GM18520 (cell line): Measurements from ENCODE around the gene IGF2R.
"Not testable (repeated sequence)": the region's sequence is repeated elsewhere in the genome, so short reads cannot be mapped to it uniquely, and the experiment has no call there.

Source experiments
- ATAC-seq: cut with Tn5 transposase; IDR thresholded peaks from one replicate; pipeline ENCODE4 v1.9.1; 2021; ENCODE audit not compliant: unreplicated experiment

Gene IGF2R

DNA sequence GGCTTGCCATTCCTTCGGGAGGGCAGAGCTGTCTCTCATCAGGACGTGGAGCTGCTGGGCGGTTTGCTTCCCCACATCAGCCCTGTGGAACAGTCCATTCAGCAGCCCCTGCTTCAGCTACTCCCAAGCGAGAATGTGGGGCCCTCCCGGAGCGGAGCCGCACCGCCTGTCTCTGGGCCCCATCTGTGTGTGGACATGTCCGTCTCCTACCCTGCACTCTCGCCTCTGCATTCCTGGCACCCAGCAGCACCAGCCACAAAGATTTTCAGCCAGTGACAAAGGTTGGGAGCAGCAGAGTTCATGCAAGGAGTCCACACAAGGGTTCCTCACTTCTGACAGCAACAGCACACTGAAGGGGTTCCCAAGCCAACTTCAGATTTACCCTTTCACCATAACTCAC, 123.7 kb downstream of the IGF2R start:
- ATAC-seq = no peak

DNA sequence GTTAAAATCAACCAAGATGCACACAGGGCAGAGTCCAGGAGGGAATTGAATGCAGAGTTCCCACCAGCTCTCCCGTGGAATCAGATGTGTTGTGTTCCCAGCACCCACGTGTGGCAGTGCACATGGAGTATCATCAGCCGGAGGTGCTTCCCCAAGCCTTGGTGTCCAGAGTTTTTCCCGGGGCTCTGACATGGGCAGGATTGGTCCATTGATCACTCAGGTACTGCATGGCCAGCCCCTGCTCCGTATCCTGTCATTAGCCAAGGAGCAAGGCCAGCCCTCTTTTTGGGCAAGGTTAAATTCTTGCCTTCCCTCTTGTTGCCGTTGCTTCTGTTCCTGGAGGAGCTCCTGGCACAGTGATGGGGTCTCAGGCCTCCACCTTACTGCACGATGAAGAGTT, 124.2 kb downstream of the IGF2R start:
- ATAC-seq = no peak

GRCh38 chr6:160093946-160094345, 125.1 kb downstream of the IGF2R start:
- no peak for ATAC-seq

DNA sequence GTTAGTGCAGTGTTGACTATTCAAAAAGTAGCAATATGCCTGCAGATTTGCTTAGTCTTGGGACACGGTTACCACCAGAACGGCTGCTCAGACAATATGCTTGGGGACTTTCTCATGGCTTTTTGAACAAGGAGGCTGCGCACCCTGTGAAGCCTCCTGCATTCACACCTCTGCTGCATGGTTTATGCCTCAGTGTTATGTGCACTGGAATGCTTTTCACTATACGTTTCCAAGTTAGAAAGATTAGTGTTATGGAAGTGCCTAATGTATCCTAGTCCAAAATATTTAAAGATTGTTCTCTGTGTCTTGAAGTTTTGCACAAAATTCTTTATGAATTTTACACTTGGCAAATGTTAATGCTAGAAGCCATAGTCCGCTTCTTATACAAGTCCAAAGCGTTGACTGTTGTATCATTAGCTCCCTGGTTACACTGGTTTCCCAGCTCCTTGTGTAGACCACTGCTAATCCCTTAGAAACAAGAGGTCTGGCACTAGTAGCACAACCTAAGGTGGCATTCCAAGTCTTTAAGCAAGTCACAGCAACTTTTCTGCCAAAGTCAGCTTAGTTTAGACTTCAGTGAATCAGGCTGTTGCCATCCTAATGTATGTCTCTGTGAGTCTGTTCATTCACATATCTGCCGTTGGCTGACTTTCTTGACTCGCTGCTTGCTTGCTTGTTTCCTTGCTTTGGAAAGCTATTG, 126.4 kb downstream of the IGF2R start:
- ATAC-seq = no peak

DNA sequence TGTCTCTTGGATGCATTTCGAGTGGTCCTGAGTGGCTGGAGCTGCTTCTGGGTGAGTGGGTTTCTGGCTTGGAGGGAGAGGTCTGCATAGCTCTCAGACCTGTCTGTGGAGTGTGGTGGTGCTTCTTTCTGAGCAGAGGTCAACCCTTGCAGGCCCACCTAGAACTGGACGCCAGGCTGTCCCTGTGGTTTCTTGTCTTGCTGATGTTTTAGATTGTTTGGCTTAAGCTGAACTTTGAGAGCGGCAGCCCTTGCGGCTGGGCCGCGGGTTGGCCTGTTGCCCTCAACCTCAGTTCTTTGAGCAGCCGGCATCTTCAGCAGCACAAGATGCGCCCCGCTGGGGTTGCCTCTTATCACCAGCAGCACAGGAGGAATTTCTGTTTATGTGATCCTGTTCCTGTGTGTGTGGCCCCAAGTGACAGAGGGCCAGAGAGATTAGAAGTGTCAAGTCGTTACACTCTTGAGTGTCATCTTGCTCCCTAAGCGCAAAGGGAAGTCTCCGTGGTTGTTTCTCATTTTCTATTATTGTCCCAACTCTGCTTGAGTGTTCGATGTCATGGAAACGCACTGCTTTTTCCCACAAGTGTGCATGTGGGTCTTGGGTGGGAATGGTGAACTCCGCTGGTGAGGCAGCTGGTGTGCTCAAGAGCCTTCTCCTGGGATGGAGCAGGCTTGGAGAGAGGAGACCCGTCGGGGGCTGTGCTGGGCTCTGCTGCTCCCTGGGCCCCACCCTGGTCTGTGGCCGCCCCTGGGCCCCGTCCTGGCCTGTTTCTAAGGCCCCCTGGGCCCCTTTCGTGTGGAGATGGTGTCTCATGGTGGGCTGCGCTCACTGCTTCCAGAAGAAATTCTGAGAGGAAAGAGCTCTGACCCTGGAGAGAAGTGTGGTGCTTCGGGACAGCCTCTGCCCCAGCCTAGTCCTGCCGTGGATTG, 132.7 kb downstream of the IGF2R start:
- ATAC-seq = no peak

GRCh38 chr6:160102399-160102798, 133.5 kb downstream of the IGF2R start:
- ATAC-seq = no peak

DNA sequence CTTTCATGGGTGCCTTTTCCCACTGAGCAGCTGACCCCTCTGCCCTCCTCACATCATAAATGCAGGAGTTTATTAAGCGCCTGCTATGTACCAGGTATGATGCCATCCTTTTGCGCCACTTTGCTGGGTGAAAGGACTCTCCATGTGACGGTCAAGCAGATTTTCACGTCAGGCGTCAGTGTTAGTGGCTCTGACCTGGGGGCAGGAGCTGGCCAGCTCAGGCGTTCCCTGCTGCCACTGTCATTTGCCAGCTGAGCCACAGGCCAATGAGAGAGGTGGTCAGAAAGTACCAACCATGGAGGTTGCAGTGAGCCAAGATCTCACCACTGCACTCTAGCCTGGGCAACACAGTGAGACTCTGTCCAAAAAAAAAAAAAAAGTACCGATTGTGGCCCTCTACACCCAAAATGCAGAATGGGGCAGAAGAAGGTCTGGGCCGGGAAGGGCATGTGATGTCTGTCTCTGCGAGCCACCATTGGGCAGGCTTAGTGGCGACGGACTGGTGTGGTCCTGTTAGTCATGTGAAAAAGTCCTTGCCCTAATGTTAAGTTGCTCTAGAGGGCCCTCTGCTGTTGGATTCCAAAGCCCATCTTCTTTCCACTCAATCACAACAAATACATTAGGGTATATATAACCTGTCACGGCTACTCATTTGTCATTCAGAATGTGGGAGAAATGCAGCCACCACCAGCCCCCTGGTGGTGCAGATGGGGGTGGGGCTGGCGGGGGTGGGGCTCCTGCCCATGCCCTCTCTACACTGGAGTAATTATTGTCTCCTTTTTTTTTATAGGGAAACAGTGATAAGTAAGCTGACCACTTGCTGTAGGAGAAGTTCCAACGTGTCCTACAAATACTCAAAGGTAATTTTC, 134.3 kb downstream of the IGF2R start:
- no peak for ATAC-seq

DNA sequence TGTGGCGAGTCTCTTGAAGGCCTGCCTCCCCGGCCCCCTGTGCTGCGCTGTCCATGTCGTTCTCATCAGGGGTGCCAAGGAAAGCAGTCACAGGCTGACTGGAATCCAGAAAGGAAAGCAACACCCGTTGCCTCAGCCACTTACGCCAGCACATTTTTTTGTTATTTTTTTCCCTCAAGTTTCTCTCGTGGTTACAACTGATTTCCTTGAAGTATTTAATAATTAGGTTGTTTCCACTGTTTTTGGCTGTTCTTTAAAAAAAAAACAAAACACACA, 134.9 kb downstream of the IGF2R start:
- ATAC-seq = no peak

DNA sequence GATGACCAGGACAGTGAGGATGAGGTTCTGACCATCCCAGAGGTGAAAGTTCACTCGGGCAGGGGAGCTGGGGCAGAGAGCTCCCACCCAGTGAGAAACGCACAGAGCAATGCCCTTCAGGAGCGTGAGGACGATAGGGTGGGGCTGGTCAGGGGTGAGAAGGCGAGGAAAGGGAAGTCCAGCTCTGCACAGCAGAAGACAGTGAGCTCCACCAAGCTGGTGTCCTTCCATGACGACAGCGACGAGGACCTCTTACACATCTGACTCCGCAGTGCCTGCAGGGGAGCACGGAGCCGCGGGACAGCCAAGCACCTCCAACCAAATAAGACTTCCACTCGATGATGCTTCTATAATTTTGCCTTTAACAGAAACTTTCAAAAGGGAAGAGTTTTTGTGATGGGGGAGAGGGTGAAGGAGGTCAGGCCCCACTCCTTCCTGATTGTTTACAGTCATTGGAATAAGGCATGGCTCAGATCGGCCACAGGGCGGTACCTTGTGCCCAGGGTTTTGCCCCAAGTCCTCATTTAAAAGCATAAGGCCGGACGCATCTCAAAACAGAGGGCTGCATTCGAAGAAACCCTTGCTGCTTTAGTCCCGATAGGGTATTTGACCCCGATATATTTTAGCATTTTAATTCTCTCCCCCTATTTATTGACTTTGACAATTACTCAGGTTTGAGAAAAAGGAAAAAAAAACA, 136.1 kb downstream of the IGF2R start:
- ATAC-seq = no peak

- no peak for ATAC-seq
These were observed 137.1 kb downstream of the IGF2R start for GRCh38 chr6:160106010-160106409.

DNA sequence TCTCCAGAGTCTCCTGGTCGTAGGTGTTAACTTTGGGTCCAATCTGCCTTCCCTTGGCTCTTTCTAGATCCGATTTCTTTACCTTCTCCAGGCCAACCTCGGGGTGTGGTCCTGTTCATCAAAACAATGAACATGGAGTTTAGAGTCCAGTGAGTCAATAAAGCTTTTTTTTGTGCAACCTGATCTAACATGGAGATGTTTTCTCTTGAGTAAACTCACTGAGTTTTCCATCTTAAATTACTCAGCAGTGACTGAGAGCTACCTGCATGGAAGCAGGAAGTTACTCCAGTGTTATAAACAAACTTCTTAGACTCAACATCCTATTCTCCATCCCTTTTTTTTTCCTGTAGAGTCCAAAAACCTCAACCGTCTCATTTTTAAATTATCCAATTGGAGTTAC, 137.8 kb downstream of the IGF2R start:
- no peak for ATAC-seq

- no peak for ATAC-seq
These were observed 139.2 kb downstream of the IGF2R start for GRCh38 chr6:160108077-160108476.

DNA sequence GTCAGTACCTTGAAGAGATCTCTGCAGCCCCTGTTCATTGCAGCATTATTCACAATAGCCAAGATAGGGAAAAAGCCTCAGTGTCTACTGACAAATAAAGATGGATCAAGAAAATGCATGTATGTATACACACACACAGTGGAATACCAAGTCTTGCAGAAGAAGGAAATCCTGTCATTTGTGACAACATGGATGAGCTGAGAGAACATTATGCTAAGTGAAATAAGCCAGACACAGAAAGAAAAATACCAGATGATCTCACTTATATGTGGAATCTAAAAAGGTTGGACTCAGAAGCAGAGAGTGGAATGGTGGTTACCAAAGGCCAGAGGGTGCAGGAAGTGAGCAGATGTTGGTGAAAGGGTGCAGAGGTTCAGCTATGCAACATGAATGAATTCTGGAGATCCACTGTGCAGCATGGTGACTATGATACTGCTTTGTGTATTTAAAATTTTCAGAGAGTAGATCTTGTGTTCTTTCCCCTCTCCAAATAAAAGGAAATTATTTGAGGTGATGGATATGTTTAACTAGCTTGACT, 141.8 kb downstream of the IGF2R start:
- ATAC-seq = no peak

DNA sequence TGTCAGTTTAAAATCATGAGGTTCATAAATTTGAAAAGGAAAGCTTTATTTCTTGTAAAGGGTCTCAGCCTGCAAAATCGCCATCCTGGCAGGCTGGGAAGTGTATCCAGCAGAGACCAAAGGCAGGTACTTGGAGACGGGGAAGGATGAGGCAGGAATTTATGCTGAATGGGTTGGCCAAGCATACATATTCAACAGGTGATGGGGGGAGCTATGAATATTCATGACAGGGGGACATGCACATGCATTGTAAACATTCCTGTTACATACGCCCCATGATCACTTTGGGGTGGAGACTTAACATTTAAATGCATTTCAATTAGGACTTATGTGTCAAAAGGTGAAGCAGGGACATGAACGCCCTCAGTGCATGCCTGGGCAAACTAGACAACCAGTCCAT, 142.9 kb downstream of the IGF2R start:
- ATAC-seq = no peak

DNA sequence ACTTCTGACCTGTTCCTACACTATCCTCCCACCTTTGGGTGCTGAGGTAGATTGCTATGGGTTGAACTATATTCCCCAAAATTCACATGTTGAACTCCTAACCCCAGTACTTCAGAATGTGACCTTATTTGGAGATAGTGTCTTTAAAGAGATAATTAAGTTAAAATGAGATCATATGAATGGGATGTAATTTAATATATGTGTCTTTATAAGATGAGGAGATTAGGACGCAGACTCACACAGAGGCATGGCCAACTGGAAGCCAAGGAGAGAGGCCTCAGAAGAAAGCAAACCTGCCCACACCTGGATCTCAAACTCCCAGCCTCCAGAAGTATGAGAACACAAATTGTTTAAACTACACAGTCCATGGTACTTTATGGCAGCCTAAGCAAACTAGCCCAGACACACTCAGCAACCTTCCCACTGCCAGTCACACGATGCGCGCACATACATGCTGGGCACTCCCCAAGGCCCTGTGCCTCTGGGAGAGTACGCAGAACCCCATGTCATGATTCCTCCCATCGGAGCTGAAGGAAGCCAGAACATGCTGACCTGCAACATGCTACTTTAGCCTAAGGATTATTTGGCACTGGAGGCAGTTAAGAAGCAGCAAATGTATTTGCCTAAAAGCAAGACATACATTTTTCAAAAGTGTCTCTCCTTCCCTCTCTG, 143.9 kb downstream of the IGF2R start:
- ATAC-seq = no peak

DNA sequence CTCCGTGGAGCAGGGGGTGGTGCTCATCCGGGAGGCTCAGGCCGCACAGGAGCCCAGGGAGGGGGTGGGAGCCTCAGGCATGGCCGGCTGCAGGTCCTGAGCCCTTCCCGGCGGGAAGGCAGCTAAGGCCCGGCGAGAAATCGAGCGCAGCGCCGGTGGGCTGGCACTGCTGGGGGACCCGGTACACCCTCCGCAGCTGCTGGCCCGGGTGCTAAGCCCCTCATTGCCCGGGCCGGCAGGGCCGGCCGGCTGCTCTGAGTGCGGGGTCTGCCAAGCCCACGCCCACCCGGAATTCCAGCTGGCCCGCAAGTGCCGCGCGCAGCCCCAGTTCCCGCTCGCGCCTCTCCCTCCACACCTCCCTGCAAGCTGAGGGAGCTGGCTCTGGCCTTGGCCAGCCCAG, 145.7 kb downstream of the IGF2R start:
- not testable (repeated sequence) for ATAC-seq

GRCh38 chr6:160115421-160115820, 146.5 kb downstream of the IGF2R start:
- ATAC-seq = no peak

DNA sequence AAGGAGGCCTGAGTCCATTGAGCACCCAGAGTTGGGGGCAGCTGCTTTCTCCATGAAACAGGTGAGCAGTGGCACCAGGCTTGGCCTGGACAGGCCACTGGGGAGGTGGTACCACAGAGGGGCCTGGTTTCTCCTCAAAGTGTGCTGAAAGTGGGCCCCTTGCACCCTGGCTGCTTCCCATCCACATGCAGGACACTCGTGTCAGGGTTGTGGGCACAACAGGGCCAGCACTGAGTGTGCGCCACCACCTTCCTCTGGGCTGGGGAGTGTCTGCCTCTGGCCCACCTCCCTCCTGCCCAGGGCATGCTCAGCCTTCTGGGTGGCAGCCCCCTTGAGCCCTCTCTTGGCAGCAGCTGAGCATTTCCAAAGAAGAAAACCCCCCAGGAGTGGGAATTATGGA, 147.5 kb downstream of the IGF2R start:
- no peak for ATAC-seq

DNA sequence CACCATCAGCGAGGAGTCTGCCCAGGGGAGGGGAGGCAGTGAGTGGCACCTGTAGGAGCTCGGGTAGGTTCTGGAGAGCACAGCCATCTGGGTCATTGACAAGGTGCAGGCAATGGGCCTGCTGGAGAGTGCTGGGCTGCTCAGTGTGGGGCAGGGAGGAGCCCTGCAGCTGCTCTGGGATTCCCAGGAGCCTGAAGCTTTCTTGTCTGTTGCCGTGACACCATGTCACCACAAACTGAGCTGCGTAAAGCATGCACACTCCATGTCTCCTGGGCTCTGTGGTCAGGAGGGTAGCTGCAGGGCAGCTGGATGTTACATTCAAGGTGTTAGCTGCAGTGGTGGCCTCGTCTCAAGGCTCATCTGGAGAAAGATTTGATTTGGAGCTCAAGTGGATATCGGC, 148.3 kb downstream of the IGF2R start:
- ATAC-seq = no peak

DNA sequence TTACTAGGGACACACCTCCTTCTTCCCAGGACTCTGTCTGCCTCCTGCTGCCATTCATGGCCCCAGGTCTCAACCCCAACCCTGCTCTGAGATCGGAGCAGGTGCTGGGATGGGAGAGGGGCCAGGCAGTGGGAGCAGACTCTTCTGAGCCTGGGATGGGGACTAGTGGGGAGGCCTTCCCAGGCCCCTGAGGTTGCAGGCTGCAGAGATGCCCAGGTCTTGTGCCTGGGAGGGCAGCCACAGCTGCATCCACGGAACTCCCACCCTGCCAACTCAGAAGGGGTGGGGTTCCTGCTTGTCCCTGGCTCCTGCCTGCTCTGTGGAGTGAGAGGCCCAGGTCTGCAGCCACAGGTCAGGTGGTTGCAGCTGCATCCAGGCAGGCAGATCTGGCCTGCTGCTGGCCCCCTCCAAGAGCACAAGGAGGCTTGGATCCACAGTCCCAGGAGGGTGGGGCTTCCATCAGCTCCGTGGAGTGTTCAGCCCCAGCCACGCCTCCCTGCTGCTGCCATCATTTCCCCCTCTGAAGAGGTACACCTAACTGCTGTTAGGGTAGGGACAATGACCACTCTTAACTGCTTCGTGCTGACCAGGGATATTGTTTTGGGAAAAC, 149.8 kb downstream of the IGF2R start:
- ATAC-seq = no peak
